ENCODE measurements around the gene NOL7.

- TF ChIP-seq CTCF (IDR thresholded peaks at IDR 0.05): no peak
- TF ChIP-seq POLR2A (IDR thresholded peaks at IDR 0.05): no peak
- no peak for TF ChIP-seq EP300 (IDR thresholded peaks at IDR 0.05)
- TF ChIP-seq POLR2AphosphoS5 (IDR thresholded peaks at IDR 0.05): no peak
Measured at GRCh38 chr6:13633343-13633742, 18.2 kb downstream of the NOL7 start.

All from gastroesophageal sphincter (tissue), 3 donors.